Mononuclear cell (primary cell): ENCODE results near the gene ZNF143. TPM values are rescaled to one million over a fixed set of nuclear protein-coding genes. Genes with fewer than 3 reads are reported as not detected.
"Not testable (repeated sequence)": the region's sequence is repeated elsewhere in the genome, so short reads cannot be mapped to it uniquely, and the experiment has no call there.

Experiments
- H3K27me3 ChIP-seq: 2 replicates; pipeline ENCODE4 v1.6.0; 2011; ENCODE audit warnings: low read length, control low read depth; ENCODE audit not compliant: insufficient read depth
- H3K4me1 ChIP-seq: 2 replicates; pipeline ENCODE4 v1.5.1; 2011; ENCODE audit warnings: mild to moderate bottlenecking, low read length, control low read depth; ENCODE audit not compliant: insufficient read depth
- H3K4me3 ChIP-seq: 2 replicates; pipeline ENCODE4 v1.5.1; 2011; ENCODE audit warnings: mild to moderate bottlenecking, low read length, moderate library complexity
- H3K9me3 ChIP-seq: 2 replicates; pipeline ENCODE4 v1.5.1; 2011; ENCODE audit warnings: low read depth, mild to moderate bottlenecking, control low read depth, low read length
- total RNA-seq: library from RNA; depleted of rRNA; stranded (reverse); fragments of >200 nt; gene quantifications from one replicate; pipeline ENCODE4 v1.2.3, GENCODE V29; 2012

The ZNF143 gene
- total RNA-seq, 1 donor, result 31.0 TPM

GRCh38 chr11:9479899-9480298, 19.1 kb downstream of the ZNF143 start:
- H3K4me3 ChIP-seq, result no peak overlapping the region
- no peaks in the 10 kb centered on the region for H3K27me3 ChIP-seq
- no peaks in the 10 kb centered on the region for H3K9me3 ChIP-seq
- H3K4me1 ChIP-seq, result no peaks in the 10 kb centered on the region

GRCh38 chr11:9489080-9489765, 28.4 kb downstream of the ZNF143 start:
- Histone ChIP-seq H3K9me3 (no peaks in the 10 kb centered on the region), H3K27me3 (no peaks in the 10 kb centered on the region), H3K4me1 (no peaks in the 10 kb centered on the region), H3K4me3 (no peak overlapping the region)

GRCh38 chr11:9490376-9490775, 29.6 kb downstream of the ZNF143 start:
- Histone ChIP-seq H3K9me3 (no peaks in the 10 kb centered on the region), H3K4me1 (no peaks in the 10 kb centered on the region), H3K27me3 (no peaks in the 10 kb centered on the region), H3K4me3 (no peak overlapping the region)

- Histone ChIP-seq H3K4me3 (no peak overlapping the region), H3K27me3 (no peaks in the 10 kb centered on the region), H3K4me1 (no peaks in the 10 kb centered on the region), H3K9me3 (no peaks in the 10 kb centered on the region)
These were observed 32.7 kb downstream of the ZNF143 start for GRCh38 chr11:9493492-9493891.

- Histone ChIP-seq H3K4me3 (no peak overlapping the region), H3K4me1 (no peaks in the 10 kb centered on the region), H3K9me3 (no peaks in the 10 kb centered on the region), H3K27me3 (no peaks in the 10 kb centered on the region)
These were observed 33.5 kb downstream of the ZNF143 start for GRCh38 chr11:9494316-9494715.

GRCh38 chr11:9495803-9496514, 35.1 kb downstream of the ZNF143 start:
- H3K9me3 ChIP-seq, result no peaks in the 10 kb centered on the region
- H3K27me3 ChIP-seq, result no peaks in the 10 kb centered on the region
- no peaks in the 10 kb centered on the region for H3K4me1 ChIP-seq
- no peak overlapping the region for H3K4me3 ChIP-seq

- peaks cover 5% of the 10 kb centered on the region for H3K4me1 ChIP-seq
- H3K27me3 ChIP-seq, result no peaks in the 10 kb centered on the region
- H3K9me3 ChIP-seq, result no peaks in the 10 kb centered on the region
- H3K4me3 ChIP-seq, result no peak overlapping the region
These were observed 37.8 kb downstream of the ZNF143 start for GRCh38 chr11:9498457-9499078.

GRCh38 chr11:9506489-9507276, 45.9 kb downstream of the ZNF143 start:
- Histone ChIP-seq H3K27me3 (no peaks in the 10 kb centered on the region), H3K4me1 (peaks cover 13% of the 10 kb centered on the region)

GRCh38 chr11:9507277-9507580, 46.4 kb downstream of the ZNF143 start:
- no peaks in the 10 kb centered on the region for H3K9me3 ChIP-seq
- H3K4me1 ChIP-seq, result peaks cover 13% of the 10 kb centered on the region
- no peak overlapping the region for H3K4me3 ChIP-seq
- no peaks in the 10 kb centered on the region for H3K27me3 ChIP-seq

More at GRCh38 chr11:9506489-9507276, 45.9 kb downstream of the ZNF143 start:
- Histone ChIP-seq H3K4me3 (no peak overlapping the region), H3K9me3 (no peaks in the 10 kb centered on the region)

GRCh38 chr11:9509041-9509440, 48.2 kb downstream of the ZNF143 start:
- Histone ChIP-seq H3K4me1 (peaks cover 7% of the 10 kb centered on the region), H3K4me3 (no peak overlapping the region), H3K27me3 (no peaks in the 10 kb centered on the region), H3K9me3 (no peaks in the 10 kb centered on the region)

GRCh38 chr11:9512370-9513019, 51.7 kb downstream of the ZNF143 start:
- Histone ChIP-seq H3K9me3 (no peaks in the 10 kb centered on the region), H3K4me3 (no peak overlapping the region), H3K4me1 (peaks cover 7% of the 10 kb centered on the region), H3K27me3 (no peaks in the 10 kb centered on the region)

GRCh38 chr11:9514576-9514975, 53.8 kb downstream of the ZNF143 start:
- not testable (repeated sequence) for H3K4me3 ChIP-seq, H3K4me1 ChIP-seq, H3K9me3 ChIP-seq, H3K27me3 ChIP-seq

- Histone ChIP-seq H3K4me1 (no peaks in the 10 kb centered on the region), H3K4me3 (no peak overlapping the region), H3K9me3 (no peaks in the 10 kb centered on the region), H3K27me3 (no peaks in the 10 kb centered on the region)
These were observed 55.3 kb downstream of the ZNF143 start for GRCh38 chr11:9516113-9516512.

GRCh38 chr11:9518835-9519410, 58.1 kb downstream of the ZNF143 start:
- Histone ChIP-seq H3K27me3 (no peaks in the 10 kb centered on the region), H3K4me1 (no peaks in the 10 kb centered on the region), H3K9me3 (no peaks in the 10 kb centered on the region), H3K4me3 (no peak overlapping the region)
